Hematopoietic multipotent progenitor cell treated with erythropoietin and hydrocortisone succinate and interleukin-3 and kit ligand, for 6 days (in vitro differentiated cells): ENCODE results near the gene VWA8.
"Not testable (repeated sequence)": the region's sequence is repeated elsewhere in the genome, so short reads cannot be mapped to it uniquely, and the experiment has no call there.

Experiments
- DNase-seq: peaks from one replicate; pipeline ENCODE4 v3.0.0-alpha.2; 2015

The VWA8 gene

DNA sequence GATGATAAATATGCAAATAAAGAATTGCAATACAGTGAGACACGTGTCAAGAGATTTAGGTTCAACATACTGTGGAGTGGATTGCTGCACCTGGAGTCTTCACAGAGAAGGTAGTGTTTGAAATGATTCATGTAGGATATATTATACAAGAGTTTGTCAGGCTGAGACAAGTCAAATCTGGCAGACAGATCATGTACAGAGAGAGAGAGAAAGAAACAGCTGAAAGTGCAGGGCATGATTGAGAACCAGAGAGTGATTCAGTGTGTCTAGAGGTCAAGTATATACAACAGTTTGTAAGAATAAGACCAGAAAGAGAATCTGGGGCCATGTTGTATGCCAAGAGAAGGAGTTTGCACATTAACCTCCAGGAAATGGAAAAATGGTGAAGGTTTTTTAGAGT, 2.1 kb upstream of the VWA8 start:
- no peak for DNase-seq

- no peak for DNase-seq
Observed at GRCh38 chr13:41961466-41961760, 504 bp upstream of the VWA8 start.

GRCh38 chr13:41960211-41960636, 685 bp downstream of the VWA8 start:
- no peak for DNase-seq

DNA sequence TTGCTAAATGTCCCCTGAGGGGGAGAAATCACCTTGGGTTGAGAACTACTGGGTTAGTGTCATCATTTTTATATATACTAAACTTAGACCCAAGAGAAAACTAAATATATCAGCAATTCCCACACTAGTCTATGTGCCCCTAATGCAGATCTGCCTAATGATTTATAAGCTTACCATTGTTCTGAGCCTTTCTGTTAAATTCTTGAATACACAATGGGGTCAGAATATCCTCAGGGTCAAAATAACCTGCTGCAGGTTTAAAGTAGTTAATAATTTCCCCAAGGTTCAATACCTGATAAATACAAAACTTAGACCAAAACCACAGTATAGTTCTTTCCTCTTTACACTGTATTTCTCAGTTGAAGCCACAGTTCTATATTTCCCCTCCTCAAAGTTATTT, 4.6 kb downstream of the VWA8 start:
- no peak for DNase-seq

GRCh38 chr13:41955605-41956004, 5.3 kb downstream of the VWA8 start:
- DNase-seq: no peak

DNA sequence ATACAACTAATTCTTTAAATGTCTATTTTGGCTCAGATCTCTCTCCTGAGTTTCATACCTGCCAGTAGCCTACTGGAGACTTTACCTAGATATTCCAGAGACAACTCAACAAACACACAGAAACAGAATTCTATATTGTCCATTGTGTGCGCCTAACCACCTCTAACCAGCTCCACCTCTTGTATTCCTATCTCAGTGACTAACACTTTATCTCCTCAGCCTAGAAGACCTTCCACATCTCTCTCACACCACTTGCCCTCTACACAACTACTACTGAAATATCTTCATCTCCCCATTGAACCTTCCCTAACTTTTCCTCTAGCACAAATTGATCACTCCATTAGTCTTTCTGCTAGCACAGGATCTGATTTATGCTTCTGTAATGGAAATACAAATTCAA, 6.7 kb downstream of the VWA8 start:
- no peak for DNase-seq

- no peak for DNase-seq
Observed at GRCh38 chr13:41952749-41953148, 8.2 kb downstream of the VWA8 start.

- not testable (repeated sequence) for DNase-seq
Observed at GRCh38 chr13:41949104-41949503, 11.8 kb downstream of the VWA8 start.

- DNase-seq: no peak
Observed at GRCh38 chr13:41945926-41946325, 15.0 kb downstream of the VWA8 start.

DNA sequence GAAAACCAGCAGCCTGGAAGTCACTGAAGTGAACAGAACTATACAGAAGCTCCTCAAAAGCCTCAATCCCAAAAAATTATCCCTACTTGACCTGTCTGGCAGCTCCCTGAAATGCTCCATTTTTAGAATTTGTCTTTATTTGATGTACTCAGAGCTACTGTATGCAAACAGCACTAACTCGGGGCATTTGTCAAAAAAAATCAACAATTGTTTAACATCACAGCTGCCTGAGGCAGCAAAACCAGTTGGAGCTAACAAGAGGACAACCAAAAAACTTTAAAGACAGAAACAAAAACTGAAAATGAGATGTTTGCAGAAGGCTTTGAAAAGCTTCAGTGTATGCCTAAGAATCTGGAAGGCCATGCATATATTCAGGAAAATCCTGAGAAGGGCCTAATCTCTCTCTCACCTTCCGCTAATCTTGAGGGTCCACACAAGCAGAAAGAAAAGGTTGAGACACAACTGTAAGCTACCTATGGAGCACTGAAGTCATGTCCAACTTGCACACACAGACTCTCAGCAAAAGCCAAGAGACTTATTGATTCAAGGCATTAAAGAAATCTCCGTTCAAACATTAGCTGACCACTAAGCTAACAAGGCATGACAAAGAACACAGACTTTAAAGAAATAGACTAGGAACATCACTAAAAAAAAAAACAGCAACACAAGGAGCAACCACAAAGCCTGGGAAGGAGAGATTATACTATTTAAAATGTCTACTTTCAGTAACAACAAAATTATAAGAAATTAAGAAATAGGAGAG, 16.1 kb downstream of the VWA8 start:
- DNase-seq: no peak

DNA sequence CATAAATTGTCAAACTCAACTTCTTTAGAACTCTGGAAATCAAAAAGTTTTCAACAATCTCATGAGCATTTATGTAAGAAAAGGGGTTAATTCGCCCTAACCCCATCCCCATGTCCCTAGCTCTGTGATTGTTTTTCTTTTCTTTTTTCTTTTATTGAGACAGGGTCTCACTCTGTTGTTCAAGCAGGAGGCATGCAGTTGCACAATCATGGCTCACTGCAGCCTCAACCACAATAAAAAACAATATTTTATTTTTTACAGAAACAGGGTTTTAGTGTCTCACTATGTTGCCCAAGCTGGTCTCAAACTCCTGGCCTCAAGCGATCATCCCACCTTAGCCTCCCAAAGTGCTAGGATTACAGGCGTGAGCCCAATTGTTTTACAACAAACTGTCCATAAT, 16.7 kb downstream of the VWA8 start:
- DNase-seq: no peak

- DNase-seq: peak; percentile 35
Observed at GRCh38 chr13:41942462-41943094, 18.3 kb downstream of the VWA8 start.

DNA sequence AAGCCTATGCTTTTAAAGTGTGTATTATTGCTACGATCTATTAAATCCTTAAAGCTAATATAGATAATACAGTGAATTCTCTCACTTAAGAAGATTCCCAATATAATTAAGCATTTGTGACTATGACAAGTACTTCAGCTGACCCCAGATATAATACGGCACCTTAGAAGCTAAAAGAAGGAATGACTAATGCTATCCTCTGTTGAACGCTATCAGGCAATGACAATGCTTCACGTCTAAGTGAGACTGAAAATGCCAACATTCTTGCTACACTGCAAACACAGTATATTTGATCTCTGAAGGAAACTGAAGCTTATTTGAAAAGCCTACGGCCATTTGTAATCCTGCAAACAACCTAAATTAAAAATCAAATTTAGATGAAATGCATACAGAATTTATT, 19.7 kb downstream of the VWA8 start:
- no peak for DNase-seq

DNA sequence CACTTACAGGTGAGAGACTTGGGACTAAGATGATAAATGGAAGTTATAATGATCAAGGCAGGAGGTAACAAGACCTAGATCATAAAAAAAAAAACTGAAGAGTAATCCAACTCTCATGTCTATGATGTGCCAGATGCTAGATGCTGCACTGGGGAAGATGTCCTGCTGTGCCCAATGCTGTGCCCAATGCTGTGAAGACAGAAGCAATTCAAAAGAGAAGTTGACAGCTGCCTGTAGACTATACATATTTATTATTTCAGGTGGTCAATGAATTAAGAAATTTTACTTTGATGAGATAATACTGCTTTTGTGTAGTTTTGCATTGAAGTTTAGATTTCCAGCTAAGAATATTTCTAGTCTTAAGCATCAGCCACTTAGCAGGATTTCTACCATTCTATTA, 21.5 kb downstream of the VWA8 start:
- no peak for DNase-seq

GRCh38 chr13:41938918-41939317, 22.0 kb downstream of the VWA8 start:
- DNase-seq: no peak

- no peak for DNase-seq
Observed at GRCh38 chr13:41937388-41937787, 23.5 kb downstream of the VWA8 start.

GRCh38 chr13:41935501-41935900, 25.4 kb downstream of the VWA8 start:
- DNase-seq: no peak

- no peak for DNase-seq
Observed at GRCh38 chr13:41934994-41935393, 25.9 kb downstream of the VWA8 start.

- no peak for DNase-seq
Observed at GRCh38 chr13:41934120-41934519, 26.8 kb downstream of the VWA8 start.

DNA sequence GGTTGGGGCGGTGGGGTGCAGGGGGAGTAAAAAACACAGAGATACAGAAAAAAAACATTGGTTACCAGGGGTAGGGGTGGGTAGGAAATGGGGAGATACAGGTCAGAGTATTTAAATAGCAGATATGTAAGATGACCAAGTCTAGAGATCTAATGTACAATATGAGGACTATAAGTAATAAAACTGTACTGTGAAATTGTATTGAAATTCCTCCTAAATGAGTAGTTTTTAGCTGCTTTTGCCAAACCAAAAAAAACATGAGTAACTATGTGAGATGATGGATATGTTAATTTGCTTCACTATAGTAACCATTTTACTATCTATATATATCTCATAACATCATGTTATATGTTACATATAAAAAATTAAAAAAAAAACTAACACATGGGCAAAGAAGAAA, 29.6 kb downstream of the VWA8 start:
- no peak for DNase-seq

DNA sequence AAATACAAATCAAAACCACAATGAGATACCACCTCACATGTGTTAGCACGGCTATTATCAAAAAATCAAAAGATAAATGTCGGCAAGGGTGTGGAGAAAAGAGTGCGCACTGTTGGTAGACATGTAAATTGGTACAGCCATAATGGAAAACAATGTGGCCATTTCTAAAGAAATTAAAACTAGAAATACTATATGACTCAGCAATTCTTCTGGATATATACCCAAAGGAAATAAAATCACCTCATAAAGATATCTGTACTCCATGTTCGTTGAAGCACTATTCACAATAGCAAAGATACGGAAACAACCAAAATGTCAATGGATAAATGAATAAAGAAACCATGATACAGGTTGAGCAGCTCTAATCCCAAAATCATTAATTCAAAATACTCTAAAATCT, 30.8 kb downstream of the VWA8 start:
- DNase-seq: no peak

- DNase-seq: no peak
Observed at GRCh38 chr13:41928323-41928722, 32.6 kb downstream of the VWA8 start.

GRCh38 chr13:41925014-41925413, 35.9 kb downstream of the VWA8 start:
- no peak for DNase-seq

- DNase-seq: not testable (repeated sequence)
Observed at GRCh38 chr13:41922894-41923293, 38.0 kb downstream of the VWA8 start.
